Measurements from ENCODE around the gene BCKDK. TPM values are rescaled to one million over a fixed set of nuclear protein-coding genes. Genes with fewer than 3 reads are reported as not detected.

Gene BCKDK
- total RNA-seq, 1 experiment from 2014 or later = 47.7 TPM

GRCh38 chr16:31073970-31074813 lies 34.0 kb upstream of the BCKDK start, which contains the start of the genes ZNF646 and ZNF668:
Gene ZNF646, plus strand, starts transcription at chr16:31074422. Its CDS starts 1,903 bp downstream, at chr16:31076325.
Gene ZNF668, minus strand, starts transcription at chr16:31074240. Its CDS starts 9,781 bp downstream, at chr16:31064459.
- H4K20me1 ChIP-seq (ENCODE audit: low read length) = no peaks in the 10 kb centered on the region
- intact Hi-C loops (cut with micrococcal nuclease) = loop anchor here (1.0 to 5.0 kb wide), 5 partner anchors 20 to 383 kb away; partner anchors contain the start of genes ARMC5, HSD3B7, STX4 and VKORC1
- CTCF ChIA-PET = interaction anchor here (0.5 to 1.6 kb wide), 2 partner anchors 89 to 106 kb away, joined by 4 to 5 read pairs; partner anchors contain the start of gene HSD3B7

GRCh38 chr16:31074814-31075183 lies 33.4 kb upstream of the BCKDK start:
- no peak for ATAC-seq
- Histone ChIP-seq H3K9me2 (replicated peaks; ENCODE audit: low read length) (no peaks in the 10 kb centered on the region), H3K9ac (ENCODE audit: low read length) (peak overlapping the region; percentile 96), H3K36me3 (ENCODE audit: low read depth, low read length) (peaks cover 10% of the 10 kb centered on the region), H3K4me1 (ENCODE audit: insufficient read depth, low read length) (peaks cover 15% of the 10 kb centered on the region; the same call in 1 of the 2 replicates), H3K27ac (ENCODE audit: low read length) (peak overlapping the region; percentile 72), H2AFZ (ENCODE audit: low read length) (peak overlapping the region; percentile 80), H3K79me2 (ENCODE audit: low read length) (peaks cover 61% of the 10 kb centered on the region), H4K20me1 (ENCODE audit: low read length) (no peaks in the 10 kb centered on the region), H3K4me2 (ENCODE audit: low read length) (peak overlapping the region; percentile 99), H3K27me3 (ENCODE audit: low read length) (no peaks in the 10 kb centered on the region), H3K9me3 (ENCODE audit: low read length) (no peaks in the 10 kb centered on the region), H3K4me3 (ENCODE audit: low read length) (peak overlapping the region; percentile 81), H3F3A (ENCODE audit: low read length, unreplicated experiment) (no peaks in the 10 kb centered on the region)
- intact Hi-C loops (cut with micrococcal nuclease) = loop anchor here (1.0 to 5.0 kb wide), 4 partner anchors 20 to 383 kb away; partner anchors contain the start of genes ARMC5, HSD3B7 and VKORC1
- TF ChIP-seq CTCF (conservative IDR thresholded peaks at IDR 0.05; ENCODE audit: low read depth, low read length) = no peak
- no peak for TF ChIP-seq EZH2 (IDR thresholded peaks at IDR 0.05; ENCODE audit: low read length, unreplicated experiment)
- TF ChIP-seq EZH2phosphoT487 (IDR thresholded peaks at IDR 0.05; ENCODE audit: borderline replicate concordance, low read length) = no peak
- ChIA-PET CTCF (interaction anchor here (1.6 kb wide), 1 partner anchor 90 kb away, joined by 5 read pairs; the partner anchor contains the start of gene HSD3B7), POLR2A (ENCODE audit: unreplicated experiment) (no interaction called here)
- no peak for DNase-seq
- BruUV-seq (replicated peaks) = no TSS peak

More at GRCh38 chr16:31073970-31074813, 34.0 kb upstream of the BCKDK start, which contains the start of the genes ZNF646 and ZNF668:
- POLR2A ChIA-PET (ENCODE audit: unreplicated experiment) = no interaction called here
- Histone ChIP-seq H3K9me3 (ENCODE audit: low read length) (no peaks in the 10 kb centered on the region), H3K27me3 (ENCODE audit: low read length) (no peaks in the 10 kb centered on the region), H3K36me3 (ENCODE audit: low read depth, low read length) (peaks cover 10% of the 10 kb centered on the region), H3K4me2 (ENCODE audit: low read length) (peak within 1 kb of the TSS; percentile 99), H3K79me2 (ENCODE audit: low read length) (peaks cover 65% of the 10 kb centered on the region), H3K9ac (ENCODE audit: low read length) (peak within 1 kb of the TSS; percentile 96), H3K4me3 (ENCODE audit: low read length) (peak within 1 kb of the TSS; percentile 81), H3F3A (ENCODE audit: low read length, unreplicated experiment) (no peaks in the 10 kb centered on the region), H3K9me2 (replicated peaks; ENCODE audit: low read length) (no peaks in the 10 kb centered on the region), H3K27ac (ENCODE audit: low read length) (peak within 1 kb of the TSS; percentile 76), H3K4me1 (ENCODE audit: insufficient read depth, low read length) (peaks cover 15% of the 10 kb centered on the region; the same call in 1 of the 2 replicates), H2AFZ (ENCODE audit: low read length) (peak within 1 kb of the TSS; percentile 97)
- ATAC-seq = peak; percentile 90
- BruUV-seq (replicated peaks) = TSS peak; percentile 75
- peak; percentile 97 for DNase-seq
- TF ChIP-seq CTCF (conservative IDR thresholded peaks at IDR 0.05; ENCODE audit: low read depth, low read length) (no peak), EZH2phosphoT487 (IDR thresholded peaks at IDR 0.05; ENCODE audit: borderline replicate concordance, low read length) (no peak), EZH2 (IDR thresholded peaks at IDR 0.05; ENCODE audit: low read length, unreplicated experiment) (no peak)
